ENCODE data around the gene IZUMO2. TPM values are rescaled to one million over a fixed set of nuclear protein-coding genes. Genes with fewer than 3 reads are reported as not detected.

IZUMO2 gene
- polyA plus RNA-seq (ENCODE audit: insufficient read depth in 1 of 5, insufficient read length in 5 of 5, low replicate concordance in 1 of 5) = 1 to 10 TPM in 3 of 5 donors, under 1 TPM in 2; 0.87 to 1.5 (median 1.2) TPM
- long read RNA-seq, donor 1 = 0 reads
- long read RNA-seq, donor 2 = 0 reads
- long read RNA-seq, donor 3 = 0 reads
- long read RNA-seq, donor 4 = 0 reads
- long read RNA-seq, donor 5 = 0 reads
- long read RNA-seq, donor 6 = 0 reads
- long read RNA-seq, donor 7 = 0 reads
- long read RNA-seq, donor 8 = 0 reads

- DNase-seq = no peak
Measured at GRCh38 chr19:50162988-50163387, at the start of gene IZUMO2. TSS of gene IZUMO2 (minus strand) at chr19:50163281. CDS start at chr19:50163194, 87 bp downstream.

GRCh38 chr19:50210425-50210824 lies 47.3 kb upstream of the IZUMO2 start:
- DNase-seq = no peak

GRCh38 chr19:50209131-50209530 lies 46.0 kb upstream of the IZUMO2 start:
- no peak for DNase-seq

GRCh38 chr19:50207730-50208129 lies 44.6 kb upstream of the IZUMO2 start:
- DNase-seq = no peak

- DNase-seq = no peak
Measured at GRCh38 chr19:50206191-50206590, 43.1 kb upstream of the IZUMO2 start.

GRCh38 chr19:50205681-50206138 lies 42.6 kb upstream of the IZUMO2 start:
- no peak for DNase-seq

- DNase-seq = peak; percentile 61 to 73
Measured at GRCh38 chr19:50204811-50205675, 42.0 kb upstream of the IZUMO2 start.

- DNase-seq = no peak
Measured at GRCh38 chr19:50204081-50204428, 41.0 kb upstream of the IZUMO2 start.

GRCh38 chr19:50203281-50204080 lies 40.4 kb upstream of the IZUMO2 start, which contains the start of gene MYH14:
TSS of gene MYH14 (plus strand) at chr19:50203622. CDS start at chr19:50210366, 6,744 bp downstream.
- DNase-seq = peak; percentile 92

GRCh38 chr19:50202962-50203280 lies 39.8 kb upstream of the IZUMO2 start:
- no peak for DNase-seq

GRCh38 chr19:50202386-50202785 lies 39.3 kb upstream of the IZUMO2 start:
- no peak for DNase-seq

GRCh38 chr19:50199259-50199555 lies 36.1 kb upstream of the IZUMO2 start:
- DNase-seq = no peak

GRCh38 chr19:50198431-50199258 lies 35.6 kb upstream of the IZUMO2 start:
- no peak for DNase-seq

GRCh38 chr19:50197348-50197747 lies 34.3 kb upstream of the IZUMO2 start:
- no peak for DNase-seq

- DNase-seq = no peak
Measured at GRCh38 chr19:50196322-50196932, 33.3 kb upstream of the IZUMO2 start.

- no peak for DNase-seq
Measured at GRCh38 chr19:50195224-50195623, 32.1 kb upstream of the IZUMO2 start.

- DNase-seq = no peak
Measured at GRCh38 chr19:50192463-50193211, 29.6 kb upstream of the IZUMO2 start.

GRCh38 chr19:50191216-50191615 lies 28.1 kb upstream of the IZUMO2 start:
- DNase-seq = peak; percentile 91 to 94

GRCh38 chr19:50190439-50190891 lies 27.4 kb upstream of the IZUMO2 start:
- DNase-seq = no peak

GRCh38 chr19:50189331-50189730 lies 26.2 kb upstream of the IZUMO2 start:
- no peak for DNase-seq
